HCT116 (cell line): Measurements from ENCODE around the gene FOXK1. TPM values are rescaled to one million over a fixed set of nuclear protein-coding genes. Genes with fewer than 3 reads are reported as not detected.

Source experiments
- ATAC-seq: fragments of 200-7000 bp; cut with Tn5 transposase; 2 replicates; pipeline ENCODE4 v1.9.1; 2020; ENCODE audit warnings: mild to moderate bottlenecking, moderate library complexity
- BruUV-seq: library from RNA; stranded (reverse); fragments of 400-500 nt; replicated peaks from 2 replicates; lab custom pipeline; 2021; lab: Mats Ljungman, UMichigan
- CTCF ChIA-PET: fragments of 300-600 bp; sonication (Branson Sonifier 250); formaldehyde crosslinking; loops from one replicate; lab custom pipeline; 2021; ENCODE audit warnings: antibody characterized with exemption; lab: Charles Lee
- POLR2A ChIA-PET: fragments of 300-600, 350-600 bp; sonication (Branson Sonifier 250); formaldehyde crosslinking; loops from one replicate; lab custom pipeline; 2021; ENCODE audit warnings: antibody characterized with exemption; lab: Charles Lee
- RAD21 ChIA-PET, 2 experiments: fragments of 300-600 bp; sonication (Branson Sonifier 250); formaldehyde crosslinking; loops; one replicate each; lab custom pipeline; 2023; ENCODE audit warnings: low total read pairs in 2 of 2; ENCODE audit not compliant: uncharacterized antibody in 2 of 2, unreplicated experiment in 2 of 2, low non-redundant PET in 1 of 2; lab: Charles Lee
- DNase-seq: peaks from one replicate; pipeline ENCODE4 v3.0.0-alpha.2; 2010; ENCODE audit warnings: low read depth, low spot score
- H2AFZ ChIP-seq: fragments of 200-600 bp; shearing (Covaris generic), sonication (generic); 2 replicates; pipeline ENCODE4 v1.6.1; 2017; ENCODE audit warnings: low read depth, mixed run types, mixed read lengths, antibody characterized with exemption, low read length; ENCODE audit not compliant: poor library complexity, severe bottlenecking
- H3K27ac ChIP-seq: 2 replicates; pipeline ENCODE4 v1.5.1; 2012; ENCODE audit warnings: low read depth, low read length
- H3K27me3 ChIP-seq: fragments of 200-600 bp; sonication (generic); 2 replicates; pipeline ENCODE4 v1.6.1; 2016; ENCODE audit warnings: mixed run types, low read length, mixed read lengths; ENCODE audit not compliant: insufficient read depth
- H3K36me3 ChIP-seq, 2 experiments: fragments of 200-500 bp in 1 of 2; fragments of 200-600 bp in 1 of 2; sonication (Bioruptor generic) in 1 of 2; sonication (generic) in 1 of 2; 2 replicates each; pipeline versions ENCODE4 v1.5.1 to v1.6.1; 2014 to 2016; ENCODE audit warnings: low read length in 2 of 2, inconsistent platforms in 1 of 2, mixed read lengths in 1 of 2, mixed run types in 1 of 2; ENCODE audit not compliant: insufficient read depth in 2 of 2, control insufficient read depth in 1 of 2
- H3K4me1 ChIP-seq, 2 experiments: fragments of 200-600 bp in 1 of 2; sonication (generic) in 1 of 2; 2 replicates each; pipeline versions ENCODE4 v1.5.1 to v1.6.1; 2012 to 2017; ENCODE audit warnings: low read length in 2 of 2, inconsistent platforms in 1 of 2, mild to moderate bottlenecking in 1 of 2, mixed read lengths in 1 of 2, mixed run types in 1 of 2, moderate library complexity in 1 of 2; ENCODE audit not compliant: insufficient read depth in 2 of 2, control insufficient read depth in 1 of 2
- H3K4me2 ChIP-seq: fragments of 200-600 bp; sonication (generic); 2 replicates; pipeline ENCODE4 v1.6.1; 2017; ENCODE audit warnings: mixed run types, low read length, mixed read lengths
- H3K4me3 ChIP-seq, 2 experiments: fragments of 200-600 bp in 1 of 2; sonication (generic) in 1 of 2; replicated peaks in 1 of 2; 2 replicates each; pipeline ENCODE4 v1.5.1; 2011 to 2016; ENCODE audit warnings: low read length in 2 of 2, control low read depth in 1 of 2, low read depth in 1 of 2, mild to moderate bottlenecking in 1 of 2, mixed read lengths in 1 of 2, mixed run types in 1 of 2
- H3K79me2 ChIP-seq: fragments of 200-600 bp; sonication (generic); 2 replicates; pipeline ENCODE4 v1.6.1; 2017; ENCODE audit warnings: mild to moderate bottlenecking, mixed run types, low read length, moderate library complexity, mixed read lengths; ENCODE audit not compliant: insufficient read depth
- H3K9ac ChIP-seq: fragments of 200-600 bp; sonication (generic); 2 replicates; pipeline ENCODE4 v1.6.1; 2016; ENCODE audit warnings: low read length, mixed read lengths
- H3K9me2 ChIP-seq: fragments of 200-600 bp; sonication (generic), shearing (Covaris generic); 2 replicates; pipeline ENCODE4 v1.6.1; 2017; ENCODE audit warnings: mixed run types, mild to moderate bottlenecking, moderate library complexity; ENCODE audit not compliant: insufficient read depth
- H3K9me3 ChIP-seq, 2 experiments: fragments of 200-500 bp in 1 of 2; fragments of 200-600 bp in 1 of 2; sonication (Bioruptor generic) in 1 of 2; sonication (generic) in 1 of 2; 2 replicates each; pipeline ENCODE4 v1.6.1; 2014 to 2017; ENCODE audit warnings: low read length in 2 of 2, mixed read lengths in 2 of 2, inconsistent platforms in 1 of 2, low read depth in 1 of 2, mild to moderate bottlenecking in 1 of 2, mixed run types in 1 of 2, moderate library complexity in 1 of 2; ENCODE audit not compliant: control insufficient read depth in 1 of 2, insufficient read depth in 1 of 2
- H4K20me1 ChIP-seq: fragments of 200-600 bp; sonication (generic), shearing (Covaris generic); 2 replicates; pipeline ENCODE4 v1.6.1; 2017; ENCODE audit warnings: mixed run types, mild to moderate bottlenecking, moderate library complexity; ENCODE audit not compliant: insufficient read depth
- ATF3 ChIP-seq: IDR thresholded peaks from 2 replicates; pipeline ENCODE4 v1.6.1; 2012
- CBX3 ChIP-seq: IDR thresholded peaks from 2 replicates; pipeline ENCODE4 v1.6.1; 2012; ENCODE audit warnings: low read depth
- CEBPB ChIP-seq: IDR thresholded peaks from 2 replicates; pipeline ENCODE4 v1.6.1; 2012; ENCODE audit warnings: low read depth
- EGR1 ChIP-seq: IDR thresholded peaks from 2 replicates; pipeline ENCODE4 v1.6.1; 2012; ENCODE audit warnings: low read depth
- ELF1 ChIP-seq: IDR thresholded peaks from 2 replicates; pipeline ENCODE4 v1.6.1; 2012; ENCODE audit warnings: low read depth, borderline replicate concordance
- EZH2phosphoT487 ChIP-seq: fragments of 200-600 bp; IDR thresholded peaks from 2 replicates; pipeline ENCODE4 v1.6.1; 2018; ENCODE audit warnings: antibody characterized with exemption, borderline replicate concordance
- FOSL1 ChIP-seq: IDR thresholded peaks from 2 replicates; pipeline ENCODE4 v1.6.1; 2012; ENCODE audit warnings: low read depth
- JUND ChIP-seq: IDR thresholded peaks from 2 replicates; pipeline ENCODE4 v1.6.1; 2012
- POLR2A ChIP-seq: IDR thresholded peaks from 2 replicates; pipeline ENCODE4 v1.7.0; 2011; ENCODE audit warnings: borderline replicate concordance; ENCODE audit not compliant: insufficient read depth, insufficient read length; ENCODE audit errors: extremely low read depth
- POLR2AphosphoS5 ChIP-seq: IDR thresholded peaks from 2 replicates; pipeline ENCODE4 v1.6.1; 2011; ENCODE audit warnings: mild to moderate bottlenecking, low read depth, low read length, moderate library complexity
- RAD21 ChIP-seq: IDR thresholded peaks from 2 replicates; pipeline ENCODE4 v1.6.1; 2012; ENCODE audit warnings: low read depth, mild to moderate bottlenecking
- SP1 ChIP-seq: IDR thresholded peaks from 2 replicates; pipeline ENCODE4 v1.6.1; 2012; ENCODE audit warnings: low read depth
- SRF ChIP-seq: IDR thresholded peaks from 2 replicates; pipeline ENCODE4 v1.6.1; 2012; ENCODE audit warnings: low read depth
- YY1 ChIP-seq: IDR thresholded peaks from 2 replicates; pipeline ENCODE4 v1.6.1; 2011; ENCODE audit warnings: low read length, low read depth, moderate library complexity, mild to moderate bottlenecking; ENCODE audit not compliant: insufficient replicate concordance; ENCODE audit errors: extremely low read depth
- ZBTB33 ChIP-seq: IDR thresholded peaks from 2 replicates; pipeline ENCODE4 v1.6.1; 2011; ENCODE audit warnings: mild to moderate bottlenecking, low read length, moderate library complexity; ENCODE audit not compliant: insufficient replicate concordance; ENCODE audit errors: extremely low read depth
- ZFX ChIP-seq: fragments of 450-650 bp; IDR thresholded peaks from 2 replicates; pipeline ENCODE4 v1.6.1; 2017
- ZNF274 ChIP-seq: fragments of 200-500 bp; sonication (Bioruptor generic); IDR thresholded peaks from 2 replicates; pipeline ENCODE4 v1.6.1; 2014; ENCODE audit warnings: mild to moderate bottlenecking, low read depth, low read length, inconsistent platforms
- intact Hi-C: fragments of 100-400 bp; cut with micrococcal nuclease; formaldehyde crosslinking; loops from 2 replicates; pipeline ENCODE4 v1.10.0; 2022
- total RNA-seq: library from RNA; stranded (reverse); gene quantifications from one replicate; pipeline ENCODE4 v1.2.1, GENCODE V29; 2021; ENCODE audit not compliant: unreplicated experiment
- TF ChIP-seq, protein P1 (sequence below): IDR thresholded peaks from 2 replicates; pipeline ENCODE4 v1.6.1; 2012
- TF ChIP-seq, protein P2 (sequence below), 3 experiments: fragments of 200-600 bp in 1 of 3; sonication (generic) in 1 of 3; IDR thresholded peaks in 2 of 3; conservative IDR thresholded peaks in 1 of 3; 2 replicates each; pipeline ENCODE4 v1.5.1; 2012 to 2017; ENCODE audit warnings: low read depth in 2 of 3, low read length in 2 of 3, antibody characterized with exemption in 1 of 3, borderline replicate concordance in 1 of 3, control low read depth in 1 of 3, mild to moderate bottlenecking in 1 of 3, mixed read lengths in 1 of 3, mixed run types in 1 of 3, moderate library complexity in 1 of 3; ENCODE audit not compliant: insufficient read depth in 1 of 3

FOXK1 gene
- total RNA-seq, 1 experiment from 2014 or later: 60.5 TPM

DNA sequence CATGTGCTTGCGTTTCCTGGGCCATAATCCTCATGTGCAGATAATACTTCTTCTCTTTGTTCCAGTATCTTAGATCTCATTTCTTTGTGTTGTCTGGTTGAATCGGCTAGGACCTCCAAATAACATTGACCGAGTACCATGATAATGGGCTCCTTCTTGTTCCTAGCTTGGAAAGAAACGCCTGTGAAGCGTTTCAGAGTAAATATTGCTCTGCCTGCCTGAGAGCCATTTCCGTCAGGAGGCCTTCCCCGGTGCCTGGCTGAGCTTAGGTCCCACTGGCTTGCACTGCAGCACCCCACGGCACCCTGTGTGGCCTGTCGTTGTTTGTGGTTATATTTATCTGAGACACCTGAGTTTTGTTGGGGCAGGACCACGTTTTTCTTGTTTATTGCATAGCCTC is 17.7 kb downstream of the FOXK1 start:
- H3K36me3 ChIP-seq: peaks cover 0 to 3% of the 10 kb centered on the region in 2 experiments; a peak in 1 of 4 replicates
- H3K9me3 ChIP-seq: no peaks in the 10 kb centered on the region
- H2AFZ ChIP-seq: no peak overlapping the region
- no peaks in the 10 kb centered on the region for H3K27me3 ChIP-seq
- no peak for TF ChIP-seq SP1
- no peak for TF ChIP-seq YY1
- no peak for TF ChIP-seq CEBPB
- TF ChIP-seq CBX3: no peak
- TF ChIP-seq ELF1: no peak
- TF ChIP-seq ZBTB33: no peak
- TF ChIP-seq POLR2A: no peak
- no peak for TF ChIP-seq ZFX
- TF ChIP-seq POLR2AphosphoS5: no peak
- TF ChIP-seq, protein P1, sequence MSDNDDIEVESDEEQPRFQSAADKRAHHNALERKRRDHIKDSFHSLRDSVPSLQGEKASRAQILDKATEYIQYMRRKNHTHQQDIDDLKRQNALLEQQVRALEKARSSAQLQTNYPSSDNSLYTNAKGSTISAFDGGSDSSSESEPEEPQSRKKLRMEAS: no peak
- TF ChIP-seq, protein P2, sequence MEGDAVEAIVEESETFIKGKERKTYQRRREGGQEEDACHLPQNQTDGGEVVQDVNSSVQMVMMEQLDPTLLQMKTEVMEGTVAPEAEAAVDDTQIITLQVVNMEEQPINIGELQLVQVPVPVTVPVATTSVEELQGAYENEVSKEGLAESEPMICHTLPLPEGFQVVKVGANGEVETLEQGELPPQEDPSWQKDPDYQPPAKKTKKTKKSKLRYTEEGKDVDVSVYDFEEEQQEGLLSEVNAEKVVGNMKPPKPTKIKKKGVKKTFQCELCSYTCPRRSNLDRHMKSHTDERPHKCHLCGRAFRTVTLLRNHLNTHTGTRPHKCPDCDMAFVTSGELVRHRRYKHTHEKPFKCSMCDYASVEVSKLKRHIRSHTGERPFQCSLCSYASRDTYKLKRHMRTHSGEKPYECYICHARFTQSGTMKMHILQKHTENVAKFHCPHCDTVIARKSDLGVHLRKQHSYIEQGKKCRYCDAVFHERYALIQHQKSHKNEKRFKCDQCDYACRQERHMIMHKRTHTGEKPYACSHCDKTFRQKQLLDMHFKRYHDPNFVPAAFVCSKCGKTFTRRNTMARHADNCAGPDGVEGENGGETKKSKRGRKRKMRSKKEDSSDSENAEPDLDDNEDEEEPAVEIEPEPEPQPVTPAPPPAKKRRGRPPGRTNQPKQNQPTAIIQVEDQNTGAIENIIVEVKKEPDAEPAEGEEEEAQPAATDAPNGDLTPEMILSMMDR (IDR thresholded peaks at IDR 0.05 in 2 of 3, conservative IDR thresholded peaks at IDR 0.05 in 1 of 3; ENCODE audit: borderline replicate concordance in 1 of 3, insufficient read depth in 1 of 3, low read depth in 2 of 3, low read length in 2 of 3): no peak
- no peak for TF ChIP-seq EZH2phosphoT487
- TF ChIP-seq JUND: no peak
- TF ChIP-seq RAD21: no peak
- no peak for TF ChIP-seq SRF
- TF ChIP-seq ZNF274: no peak
- no peak for TF ChIP-seq FOSL1
- TF ChIP-seq ATF3: no peak
- TF ChIP-seq EGR1: no peak
- no TSS peak for BruUV-seq
- H3K9me2 ChIP-seq: no peaks in the 10 kb centered on the region
- no peak overlapping the region for H3K9ac ChIP-seq
- no peak overlapping the region for H3K4me3 ChIP-seq
- H3K4me1 ChIP-seq: peaks cover 0 to 6% of the 10 kb centered on the region in 2 experiments; a peak in 2 of 4 replicates
- H3K27ac ChIP-seq: no peak overlapping the region
- no peak overlapping the region for H3K4me2 ChIP-seq
- 0 out of 2 replicates have a peak, but pooled peaks cover 3% of the 10 kb centered on the region for H4K20me1 ChIP-seq
- ATAC-seq (no peak), DNase-seq (no peak)
- ChIA-PET RAD21 (no interaction called here), POLR2A (no interaction called here), CTCF (no interaction called here)
- H3K79me2 ChIP-seq: peaks cover 98% of the 10 kb centered on the region
- intact Hi-C loops: no loop called here
